ENCODE results near the gene PSMD9. TPM values are rescaled to one million over a fixed set of nuclear protein-coding genes. Genes with fewer than 3 reads are reported as not detected.

Gene PSMD9, protein sequence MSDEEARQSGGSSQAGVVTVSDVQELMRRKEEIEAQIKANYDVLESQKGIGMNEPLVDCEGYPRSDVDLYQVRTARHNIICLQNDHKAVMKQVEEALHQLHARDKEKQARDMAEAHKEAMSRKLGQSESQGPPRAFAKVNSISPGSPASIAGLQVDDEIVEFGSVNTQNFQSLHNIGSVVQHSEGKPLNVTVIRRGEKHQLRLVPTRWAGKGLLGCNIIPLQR
- 85.3 and 126 TPM in 2 replicates for total RNA-seq

DNA sequence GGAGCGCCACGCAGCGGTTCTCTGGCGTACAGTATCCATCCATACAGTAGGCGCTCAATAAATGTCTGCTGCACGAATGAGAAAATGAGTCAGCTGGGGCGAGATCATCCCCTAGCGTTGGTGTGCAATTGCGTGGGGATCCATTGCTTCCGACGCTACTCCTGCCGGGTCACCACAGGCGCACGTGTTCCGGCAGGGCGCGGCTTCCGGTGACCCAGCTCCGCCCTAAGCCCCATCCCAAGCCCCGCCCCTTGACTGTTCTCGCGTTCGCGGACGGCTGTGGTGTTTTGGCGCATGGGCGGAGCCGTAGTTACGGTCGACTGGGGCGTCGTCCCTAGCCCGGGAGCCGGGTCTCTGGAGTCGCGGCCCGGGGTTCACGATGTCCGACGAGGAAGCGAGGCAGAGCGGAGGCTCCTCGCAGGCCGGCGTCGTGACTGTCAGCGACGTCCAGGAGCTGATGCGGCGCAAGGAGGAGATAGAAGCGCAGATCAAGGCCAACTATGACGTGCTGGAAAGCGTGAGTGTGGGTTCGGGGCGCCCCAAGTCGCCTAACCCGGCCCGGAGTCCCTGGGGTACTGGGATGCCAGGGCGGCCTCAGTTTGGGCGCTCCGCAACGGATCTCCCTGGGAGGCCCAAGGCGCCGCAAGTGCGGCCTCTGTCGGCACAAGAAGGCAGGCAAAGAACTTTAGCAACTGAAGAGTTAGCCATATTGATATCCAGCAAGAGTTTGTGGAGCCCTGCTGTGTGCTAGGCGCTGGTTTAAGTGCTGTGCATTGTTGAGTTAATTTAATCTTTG is at the start of gene PSMD9:
Gene PSMD9 (plus strand): TSS at position 313 of the 796 bp plus-strand sequence. CDS start 67 bp downstream, at position 380.
- Histone ChIP-seq H3K4me3 (ENCODE audit: low read depth, low read length) (peak within 1 kb of the TSS; percentile 56), H3K36me3 (ENCODE audit: control insufficient read depth, insufficient read depth, low read length) (peaks cover 4% of the 10 kb centered on the region), H3K27me3 (ENCODE audit: control insufficient read depth, insufficient read depth, low read length) (no peaks in the 10 kb centered on the region)
- FAIRE-seq: no peak
- DNase-seq (ENCODE audit: low read depth): peak; percentile 95
- TF ChIP-seq, protein P1, sequence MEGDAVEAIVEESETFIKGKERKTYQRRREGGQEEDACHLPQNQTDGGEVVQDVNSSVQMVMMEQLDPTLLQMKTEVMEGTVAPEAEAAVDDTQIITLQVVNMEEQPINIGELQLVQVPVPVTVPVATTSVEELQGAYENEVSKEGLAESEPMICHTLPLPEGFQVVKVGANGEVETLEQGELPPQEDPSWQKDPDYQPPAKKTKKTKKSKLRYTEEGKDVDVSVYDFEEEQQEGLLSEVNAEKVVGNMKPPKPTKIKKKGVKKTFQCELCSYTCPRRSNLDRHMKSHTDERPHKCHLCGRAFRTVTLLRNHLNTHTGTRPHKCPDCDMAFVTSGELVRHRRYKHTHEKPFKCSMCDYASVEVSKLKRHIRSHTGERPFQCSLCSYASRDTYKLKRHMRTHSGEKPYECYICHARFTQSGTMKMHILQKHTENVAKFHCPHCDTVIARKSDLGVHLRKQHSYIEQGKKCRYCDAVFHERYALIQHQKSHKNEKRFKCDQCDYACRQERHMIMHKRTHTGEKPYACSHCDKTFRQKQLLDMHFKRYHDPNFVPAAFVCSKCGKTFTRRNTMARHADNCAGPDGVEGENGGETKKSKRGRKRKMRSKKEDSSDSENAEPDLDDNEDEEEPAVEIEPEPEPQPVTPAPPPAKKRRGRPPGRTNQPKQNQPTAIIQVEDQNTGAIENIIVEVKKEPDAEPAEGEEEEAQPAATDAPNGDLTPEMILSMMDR (IDR thresholded peaks at IDR 0.05; ENCODE audit: insufficient read depth, low read length, severe bottlenecking): peak; percentile 89

DNA sequence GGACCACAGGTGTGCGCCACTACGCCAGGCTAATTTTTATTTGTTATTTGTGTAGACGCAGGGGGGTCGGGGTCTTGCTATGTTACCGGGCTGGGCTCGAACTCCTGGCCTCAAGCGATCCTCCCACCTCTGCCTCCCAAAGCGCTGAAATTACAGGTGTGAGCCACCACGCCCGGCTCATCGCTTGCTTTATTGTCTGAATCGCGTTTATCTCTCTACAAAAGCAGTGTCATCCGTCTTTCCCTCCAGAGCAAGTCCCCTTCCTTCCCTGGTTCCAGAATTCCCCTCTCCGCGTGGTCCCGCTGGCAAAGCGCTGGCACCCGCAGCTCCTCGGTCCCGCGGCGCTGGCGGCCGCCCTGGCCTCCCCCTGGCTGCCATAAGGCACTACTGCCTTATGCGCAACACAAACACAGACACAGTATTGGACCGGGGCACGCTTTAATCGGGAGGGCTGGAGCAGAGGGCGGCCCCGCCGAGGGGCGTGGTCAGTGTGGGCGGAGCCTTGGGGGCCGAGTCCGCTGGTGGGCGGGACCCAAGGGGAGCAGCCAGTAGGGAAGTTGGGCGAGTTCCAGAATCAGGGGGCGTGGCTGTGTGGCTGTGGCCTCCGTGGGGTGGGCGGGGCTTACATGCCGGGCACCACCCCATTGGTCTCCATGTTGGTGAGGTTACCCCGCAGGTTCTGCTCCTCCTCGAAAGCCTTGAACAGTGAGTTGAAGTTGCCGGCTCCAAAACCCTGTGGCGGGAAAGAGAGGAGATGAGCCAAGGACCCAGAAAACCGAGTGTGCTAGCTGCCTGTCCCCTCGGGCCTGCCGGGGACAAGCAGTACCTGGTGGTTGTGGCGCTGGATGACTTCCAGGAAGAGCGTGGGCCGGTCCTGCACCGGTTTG is 49.2 kb upstream of the PSMD9 start:
- no peaks in the 10 kb centered on the region for H3K27me3 ChIP-seq (ENCODE audit: control insufficient read depth, insufficient read depth, low read length)
- peak; percentile 91 for DNase-seq (ENCODE audit: low read depth)
- FAIRE-seq: no peak
- TF ChIP-seq, protein P1 (IDR thresholded peaks at IDR 0.05; ENCODE audit: insufficient read depth, low read length, severe bottlenecking): peak; percentile 22
- no peaks in the 10 kb centered on the region for H3K36me3 ChIP-seq (ENCODE audit: control insufficient read depth, insufficient read depth, low read length)
- H3K4me3 ChIP-seq (ENCODE audit: low read depth, low read length): peak overlapping the region; percentile 67

DNA sequence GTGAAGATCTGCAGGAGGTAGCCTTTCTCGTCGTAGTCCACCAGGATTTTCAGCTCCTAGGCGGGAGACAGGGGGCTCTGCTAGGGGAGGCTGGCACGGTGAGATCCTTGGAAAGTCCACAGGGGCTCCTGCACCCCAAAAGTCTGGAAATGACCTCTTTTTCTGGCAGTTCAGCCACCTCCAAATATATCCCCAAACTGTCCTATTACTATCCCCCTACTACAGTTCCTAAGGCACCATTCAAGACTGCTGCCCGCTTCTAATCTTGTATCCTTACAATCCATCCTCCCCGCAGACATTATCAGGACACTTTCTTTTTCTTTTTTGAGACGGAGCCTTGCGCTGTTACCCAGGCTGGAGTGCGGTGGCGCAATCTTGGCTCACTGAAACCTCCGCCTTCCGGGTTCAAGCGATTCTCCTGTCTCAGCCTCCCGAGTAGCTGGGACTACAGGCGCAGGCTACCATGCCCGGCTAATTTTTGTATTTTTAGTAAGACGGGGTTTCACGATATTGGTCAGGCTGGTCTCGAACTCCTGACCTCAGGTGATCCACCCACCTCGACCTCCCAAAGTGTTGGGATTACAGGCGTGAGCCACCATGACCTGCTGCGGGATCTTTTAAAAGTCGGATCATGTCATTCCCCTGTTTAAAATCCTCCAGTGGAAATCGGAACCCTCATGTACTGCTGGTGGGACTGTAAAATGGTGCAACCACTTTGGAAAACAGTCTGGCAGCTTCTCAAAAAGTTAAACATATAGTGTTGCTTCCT is 48.4 kb upstream of the PSMD9 start:
- DNase-seq (ENCODE audit: low read depth) (no peak), FAIRE-seq (no peak)
- TF ChIP-seq, protein P1 (IDR thresholded peaks at IDR 0.05; ENCODE audit: insufficient read depth, low read length, severe bottlenecking): no peak
- H3K27me3 ChIP-seq (ENCODE audit: control insufficient read depth, insufficient read depth, low read length): no peaks in the 10 kb centered on the region
- H3K36me3 ChIP-seq (ENCODE audit: control insufficient read depth, insufficient read depth, low read length): no peaks in the 10 kb centered on the region
- H3K4me3 ChIP-seq (ENCODE audit: low read depth, low read length): peak overlapping the region; percentile 67

GRCh38 chr12:121843236-121843982 is 45.2 kb upstream of the PSMD9 start:
- DNase-seq (ENCODE audit: low read depth) (no peak), FAIRE-seq (no peak)
- no peaks in the 10 kb centered on the region for H3K27me3 ChIP-seq (ENCODE audit: control insufficient read depth, insufficient read depth, low read length)
- H3K36me3 ChIP-seq (ENCODE audit: control insufficient read depth, insufficient read depth, low read length): no peaks in the 10 kb centered on the region
- TF ChIP-seq, protein P1 (IDR thresholded peaks at IDR 0.05; ENCODE audit: insufficient read depth, low read length, severe bottlenecking): no peak
- H3K4me3 ChIP-seq (ENCODE audit: low read depth, low read length): no peak overlapping the region

DNA sequence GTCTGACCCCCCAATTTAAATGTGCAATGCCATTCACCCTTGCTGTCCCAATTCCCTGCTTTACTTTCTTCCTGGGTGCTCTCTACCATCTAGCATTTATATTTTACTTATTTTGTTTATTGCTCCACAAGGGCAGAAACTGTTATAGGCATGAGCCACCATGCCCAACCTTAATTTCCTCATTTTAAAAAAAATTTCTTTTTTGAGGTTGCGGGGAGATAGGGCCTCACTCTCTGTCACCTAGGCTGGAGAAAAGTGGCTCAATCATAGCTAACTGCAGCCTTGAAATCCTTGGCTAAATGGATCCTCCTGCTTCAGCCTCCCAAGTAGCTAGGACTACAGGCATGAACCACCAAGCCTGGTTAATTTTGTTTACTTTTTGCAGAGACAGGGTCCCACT is 42.9 kb upstream of the PSMD9 start:
- FAIRE-seq: no peak
- H3K36me3 ChIP-seq (ENCODE audit: control insufficient read depth, insufficient read depth, low read length): no peaks in the 10 kb centered on the region

More for the DNA sequence above, 42.9 kb upstream of the PSMD9 start:
- Histone ChIP-seq H3K4me3 (ENCODE audit: low read depth, low read length) (no peak overlapping the region), H3K27me3 (ENCODE audit: control insufficient read depth, insufficient read depth, low read length) (no peaks in the 10 kb centered on the region)
- TF ChIP-seq, protein P1 (IDR thresholded peaks at IDR 0.05; ENCODE audit: insufficient read depth, low read length, severe bottlenecking): no peak
- no peak for DNase-seq (ENCODE audit: low read depth)
